C4-2B (cell line): ENCODE data around the gene ANKMY1.

ENCODE experiments used
- H3K27ac ChIP-seq: fragments of 450-650 bp; 2 replicates; pipeline ENCODE4 v1.5.1; 2017
- ZFX ChIP-seq: fragments of 450-650 bp; IDR thresholded peaks from 2 replicates; pipeline ENCODE4 v1.6.1; 2017
- TF ChIP-seq, protein P1 (sequence below): fragments of 450-650 bp; conservative IDR thresholded peaks from 2 replicates; pipeline ENCODE4 v1.5.1; 2017; ENCODE audit warnings: mild to moderate bottlenecking

Gene ANKMY1

DNA sequence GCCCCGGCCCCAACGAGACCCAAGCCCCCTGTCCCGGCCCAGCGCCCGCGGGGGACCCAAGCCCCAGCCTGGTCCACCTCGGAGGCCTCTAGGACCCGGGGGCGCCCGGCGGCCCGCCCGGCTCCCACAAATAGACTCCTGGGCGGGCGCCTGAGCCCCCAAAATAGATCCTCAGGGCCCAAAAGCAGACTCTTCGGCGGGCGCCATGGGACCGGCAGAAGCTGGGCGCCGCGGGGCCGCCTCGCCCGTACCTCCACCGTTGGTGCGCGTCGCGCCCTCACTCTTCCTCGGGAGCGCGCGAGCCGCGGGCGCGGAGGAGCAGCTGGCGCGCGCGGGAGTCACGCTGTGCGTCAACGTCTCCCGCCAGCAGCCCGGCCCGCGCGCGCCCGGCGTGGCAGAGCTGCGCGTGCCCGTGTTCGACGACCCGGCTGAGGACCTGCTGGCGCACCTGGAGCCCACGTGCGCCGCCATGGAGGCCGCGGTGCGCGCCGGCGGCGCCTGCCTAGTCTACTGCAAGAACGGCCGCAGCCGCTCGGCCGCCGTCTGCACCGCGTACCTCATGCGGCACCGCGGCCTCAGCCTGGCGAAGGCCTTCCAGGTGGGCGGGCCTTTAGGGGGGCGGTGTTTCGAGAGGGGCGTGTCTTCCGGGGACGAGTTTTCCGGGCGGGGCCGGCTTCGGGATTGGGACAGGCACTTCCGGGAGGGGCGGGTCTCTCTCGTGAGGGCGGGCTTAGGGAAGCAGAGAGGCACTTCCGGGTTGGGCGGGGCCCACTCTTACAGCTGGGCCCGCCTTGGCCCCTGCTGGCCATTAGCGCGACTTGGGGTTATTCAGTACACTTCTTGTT is 2.9 kb upstream of the ANKMY1 start:
- TF ChIP-seq, protein P1, sequence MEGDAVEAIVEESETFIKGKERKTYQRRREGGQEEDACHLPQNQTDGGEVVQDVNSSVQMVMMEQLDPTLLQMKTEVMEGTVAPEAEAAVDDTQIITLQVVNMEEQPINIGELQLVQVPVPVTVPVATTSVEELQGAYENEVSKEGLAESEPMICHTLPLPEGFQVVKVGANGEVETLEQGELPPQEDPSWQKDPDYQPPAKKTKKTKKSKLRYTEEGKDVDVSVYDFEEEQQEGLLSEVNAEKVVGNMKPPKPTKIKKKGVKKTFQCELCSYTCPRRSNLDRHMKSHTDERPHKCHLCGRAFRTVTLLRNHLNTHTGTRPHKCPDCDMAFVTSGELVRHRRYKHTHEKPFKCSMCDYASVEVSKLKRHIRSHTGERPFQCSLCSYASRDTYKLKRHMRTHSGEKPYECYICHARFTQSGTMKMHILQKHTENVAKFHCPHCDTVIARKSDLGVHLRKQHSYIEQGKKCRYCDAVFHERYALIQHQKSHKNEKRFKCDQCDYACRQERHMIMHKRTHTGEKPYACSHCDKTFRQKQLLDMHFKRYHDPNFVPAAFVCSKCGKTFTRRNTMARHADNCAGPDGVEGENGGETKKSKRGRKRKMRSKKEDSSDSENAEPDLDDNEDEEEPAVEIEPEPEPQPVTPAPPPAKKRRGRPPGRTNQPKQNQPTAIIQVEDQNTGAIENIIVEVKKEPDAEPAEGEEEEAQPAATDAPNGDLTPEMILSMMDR: no peak; the same call in 1 of the 2 replicates
- peak; percentile 74 for TF ChIP-seq ZFX

DNA sequence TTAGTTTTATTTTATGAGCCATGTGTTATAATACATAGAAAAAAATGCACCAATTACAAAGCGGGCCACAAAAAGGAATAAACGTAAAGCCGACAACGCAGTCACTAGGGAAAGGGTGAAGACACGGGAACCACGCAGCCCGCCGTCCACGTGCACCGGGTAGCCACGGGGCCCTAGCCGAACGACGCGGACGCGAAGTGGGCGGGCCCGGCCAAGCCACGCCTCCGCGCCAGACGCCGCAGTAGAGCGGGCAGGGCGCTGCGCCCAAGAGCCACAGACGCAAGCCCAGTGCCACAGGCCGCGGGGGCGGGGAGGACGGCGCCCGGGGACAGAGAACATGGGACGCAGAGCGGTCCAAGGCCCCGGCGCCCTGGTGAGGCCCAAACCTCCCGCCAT is 2.3 kb upstream of the ANKMY1 start, which contains the start of gene DUSP28:
Gene DUSP28 (plus strand): TSS at position 274 of the 396 bp plus-strand sequence. CDS start 328 bp downstream, outside the sequence.
- peak within 1 kb of the TSS; percentile 96 for H3K27ac ChIP-seq
- TF ChIP-seq, protein P1: no peak
- TF ChIP-seq ZFX: no peak

More for the DNA sequence above, 2.9 kb upstream of the ANKMY1 start:
- H3K27ac ChIP-seq: peak overlapping the region; percentile 96

- peak overlapping the region; percentile 96 for H3K27ac ChIP-seq
- TF ChIP-seq ZFX: no peak
- TF ChIP-seq, protein P1: no peak
Observed at GRCh38 chr2:240559286-240559685, 1.5 kb upstream of the ANKMY1 start.

DNA sequence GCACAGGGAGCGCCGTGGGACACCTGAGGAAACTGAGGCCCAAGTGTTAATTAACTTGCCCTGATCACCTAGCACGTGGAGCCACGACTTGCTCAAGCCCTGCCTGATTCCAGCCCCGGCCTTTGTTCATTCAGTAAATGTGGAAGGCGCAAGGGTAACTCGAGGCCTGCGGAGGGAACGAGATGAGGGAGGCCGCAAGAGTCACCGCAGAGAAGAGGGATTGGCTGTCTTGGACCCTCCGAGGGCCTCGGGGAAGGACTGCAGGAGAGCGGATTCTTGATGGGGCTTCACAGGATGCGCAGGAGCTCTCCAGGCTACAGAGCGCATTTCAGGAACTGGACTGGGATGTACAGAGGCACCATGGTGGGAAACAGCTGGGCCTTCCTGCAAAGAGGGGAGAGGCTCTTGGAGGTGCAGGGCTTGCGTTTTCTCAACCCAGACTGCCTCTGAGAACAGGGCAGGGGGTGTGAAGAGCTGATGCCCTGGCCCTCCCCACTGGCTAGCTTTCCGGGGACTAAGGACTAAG is 511 bp upstream of the ANKMY1 start:
- H3K27ac ChIP-seq: peak overlapping the region; percentile 60
- TF ChIP-seq, protein P1: no peak

DNA sequence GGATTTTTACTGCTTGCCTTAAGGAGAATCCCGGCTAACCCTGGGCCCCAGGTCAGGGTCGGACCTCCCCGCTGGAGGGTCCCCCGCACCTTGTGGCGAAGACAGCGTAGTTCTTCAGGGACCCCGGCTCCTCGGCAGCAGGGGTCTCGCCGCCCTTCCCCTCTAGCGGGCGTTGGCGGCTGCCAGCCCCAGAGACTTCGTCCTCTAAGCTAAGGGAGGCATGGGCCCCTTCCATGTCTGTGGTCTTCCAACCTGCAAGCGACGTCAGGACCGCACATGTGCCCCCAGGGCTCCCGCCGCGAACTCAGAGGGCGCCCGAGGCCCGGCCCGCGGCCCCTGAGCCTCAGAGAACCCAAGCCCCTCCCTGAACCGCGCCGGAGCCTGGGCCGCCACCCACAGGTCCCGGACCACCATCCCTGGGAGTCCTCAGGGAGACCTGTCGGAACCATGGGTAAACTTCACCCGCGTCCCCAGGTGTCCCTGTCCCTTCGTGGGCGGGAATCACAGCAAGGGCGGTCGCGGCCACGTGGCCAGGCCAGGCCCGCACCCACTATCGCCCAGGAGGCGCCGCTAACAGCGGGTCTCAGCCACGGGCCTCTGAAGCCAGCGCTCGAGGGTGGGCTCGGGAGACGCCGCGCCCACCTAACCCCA is 562 bp downstream of the ANKMY1 start:
- no peak for TF ChIP-seq ZFX
- TF ChIP-seq, protein P1: peak; percentile 52
- peak overlapping the region; percentile 60 for H3K27ac ChIP-seq

DNA sequence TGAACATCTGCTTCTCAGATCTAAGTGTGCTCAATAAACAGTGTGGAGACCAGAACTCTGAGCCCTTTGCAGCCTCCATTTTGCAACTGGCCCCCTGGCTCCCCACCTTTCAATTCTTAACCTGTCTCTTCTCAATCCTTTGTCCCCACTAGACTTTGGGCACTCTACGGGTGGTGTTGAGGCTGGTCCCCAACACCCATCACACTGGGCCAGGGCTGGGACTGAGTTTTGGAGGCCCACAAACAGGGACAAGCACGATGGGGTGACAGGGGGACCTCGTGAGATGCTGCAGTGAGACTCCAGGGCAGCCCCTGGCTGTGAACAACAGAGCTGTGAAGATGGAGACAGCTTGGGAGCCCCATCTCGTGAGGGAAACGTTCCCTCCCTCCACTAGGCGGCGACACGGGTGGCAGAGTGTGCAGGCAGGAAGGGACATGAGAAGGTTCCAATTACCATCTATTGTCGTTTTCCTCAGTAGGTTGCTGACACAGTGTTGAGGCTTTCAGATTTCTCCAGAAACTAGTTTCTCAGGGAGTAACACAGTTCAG is 1.2 kb downstream of the ANKMY1 start:
- TF ChIP-seq, protein P1: peak; percentile 81
- TF ChIP-seq ZFX: no peak
- H3K27ac ChIP-seq: peak overlapping the region; percentile 60
